Stimulated activated CD4-positive, alpha-beta T cell treated with anti-CD3 and anti-CD28 coated beads, TNF-alpha, amount 100 ng/mL, for 4 hours (primary cell): ENCODE data around the gene EIF4E1B.

Experiments
- DNase-seq, 3 experiments: peaks; one replicate each; pipeline ENCODE4 v3.0.0-alpha.2; 2020; ENCODE audit warnings: low read depth in 3 of 3

Gene EIF4E1B

GRCh38 chr5:176626876-176627236 lies 3.6 kb upstream of the EIF4E1B start:
- no peak for DNase-seq

DNA sequence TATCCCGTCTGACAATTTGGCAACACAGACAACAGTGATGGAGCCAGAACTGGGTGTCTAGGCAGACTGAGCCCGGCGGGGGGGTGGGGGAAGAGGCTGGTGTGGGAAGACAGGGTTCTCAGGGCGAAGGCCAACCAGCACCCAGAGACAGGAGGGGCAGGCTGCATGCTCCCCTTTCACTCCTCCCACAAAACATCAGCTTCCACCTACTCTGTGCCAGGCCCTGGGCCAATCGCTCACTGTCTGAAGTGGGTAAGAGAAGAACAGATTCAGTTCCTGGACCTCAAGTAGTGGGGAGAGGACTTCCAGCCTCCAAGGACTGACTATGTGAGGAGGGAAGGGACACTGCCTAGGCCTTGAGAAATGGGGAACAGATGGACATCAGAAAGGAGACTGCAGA lies 2.9 kb upstream of the EIF4E1B start:
- no peak for DNase-seq

DNA sequence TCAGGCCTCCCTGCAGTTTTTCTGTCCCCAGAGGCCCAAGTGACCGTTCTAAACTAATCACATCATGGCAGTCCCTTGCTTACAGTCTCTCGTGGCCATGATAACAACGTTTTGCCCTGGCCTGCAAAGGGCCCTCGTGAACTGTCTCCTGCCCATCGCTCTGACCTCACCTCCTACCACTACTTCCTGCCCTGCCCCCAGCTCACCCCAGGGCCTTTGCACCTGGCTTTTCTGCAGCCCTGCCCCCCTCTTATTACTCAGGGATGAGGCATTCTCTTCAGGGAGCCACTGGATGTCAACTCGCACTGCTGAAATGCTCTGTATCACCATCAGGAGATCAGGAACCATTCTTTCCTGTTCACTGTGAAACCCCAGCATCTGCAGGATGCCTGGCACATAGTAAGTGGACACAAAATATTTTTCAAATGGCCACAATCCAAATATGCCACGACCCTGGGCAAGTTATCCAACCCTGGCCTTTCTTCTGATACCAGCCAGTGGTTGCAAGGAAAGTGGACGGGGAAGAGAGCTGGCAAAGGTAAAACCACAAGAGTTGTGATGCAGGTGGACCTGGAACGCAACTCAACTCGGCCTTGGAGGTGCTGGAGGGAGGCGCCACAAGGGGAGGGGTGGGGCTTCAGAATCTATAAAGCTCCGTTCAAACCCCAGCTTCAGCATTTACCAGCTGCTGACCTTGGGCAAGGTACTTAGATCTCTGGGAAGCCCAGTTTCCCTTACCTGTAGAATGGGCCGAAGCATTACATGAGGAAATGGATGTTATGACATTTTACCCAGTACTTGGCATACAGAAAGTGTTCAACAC lies 1.9 kb upstream of the EIF4E1B start:
- DNase-seq = no peak

DNA sequence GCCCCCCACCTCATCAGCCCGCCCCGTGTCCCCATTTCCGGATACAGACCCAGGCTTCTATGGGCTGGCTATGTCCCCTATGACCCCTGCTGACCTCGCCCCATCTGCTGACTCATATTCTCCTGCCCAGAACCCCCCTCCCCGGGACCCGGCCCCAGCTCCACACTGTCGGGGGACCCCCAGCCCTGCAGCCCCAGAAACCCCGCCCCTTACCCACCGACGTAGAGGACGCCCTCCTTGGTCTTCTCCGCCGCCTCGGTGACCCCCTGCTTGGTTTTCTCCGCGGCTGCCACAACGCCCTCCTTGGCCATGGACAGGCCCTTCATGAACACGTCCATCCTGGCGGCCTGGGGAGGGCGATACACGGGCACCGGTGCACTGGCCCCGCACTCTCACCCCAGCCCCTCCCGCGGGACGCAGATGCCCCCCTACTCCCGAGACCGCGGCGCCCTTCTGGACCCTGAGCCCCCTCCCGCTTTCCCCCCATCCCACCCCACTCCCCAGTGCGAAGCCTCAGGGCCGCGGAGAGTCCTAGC lies 1.1 kb upstream of the EIF4E1B start:
- no peak for DNase-seq

DNA sequence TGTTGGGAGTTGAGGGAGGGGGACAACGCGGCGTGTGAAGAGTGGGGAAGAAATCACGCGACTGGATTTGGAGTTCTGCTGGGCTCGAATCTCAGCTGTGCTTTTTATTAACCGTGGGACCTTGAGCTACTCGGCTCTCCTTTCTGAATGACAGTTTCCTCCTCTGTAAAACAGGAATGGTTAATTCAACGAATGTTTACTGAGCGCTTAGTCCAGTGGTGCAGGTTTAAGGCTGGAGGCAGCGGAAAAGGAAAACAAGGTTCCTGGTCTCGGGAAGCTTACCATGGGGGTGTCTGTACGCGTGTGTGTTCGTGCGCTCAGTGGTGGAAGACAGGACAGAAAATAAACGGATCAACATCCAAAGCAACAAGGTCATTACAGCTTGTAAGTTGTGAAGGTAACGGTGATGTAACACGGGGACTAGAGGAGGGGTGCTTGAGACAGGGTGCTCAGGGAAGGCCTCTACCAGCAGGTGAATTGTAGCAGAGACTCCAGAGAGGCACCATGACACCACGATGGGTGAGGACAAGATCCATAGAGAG lies 277 bp downstream of the EIF4E1B start:
- DNase-seq = no peak

DNA sequence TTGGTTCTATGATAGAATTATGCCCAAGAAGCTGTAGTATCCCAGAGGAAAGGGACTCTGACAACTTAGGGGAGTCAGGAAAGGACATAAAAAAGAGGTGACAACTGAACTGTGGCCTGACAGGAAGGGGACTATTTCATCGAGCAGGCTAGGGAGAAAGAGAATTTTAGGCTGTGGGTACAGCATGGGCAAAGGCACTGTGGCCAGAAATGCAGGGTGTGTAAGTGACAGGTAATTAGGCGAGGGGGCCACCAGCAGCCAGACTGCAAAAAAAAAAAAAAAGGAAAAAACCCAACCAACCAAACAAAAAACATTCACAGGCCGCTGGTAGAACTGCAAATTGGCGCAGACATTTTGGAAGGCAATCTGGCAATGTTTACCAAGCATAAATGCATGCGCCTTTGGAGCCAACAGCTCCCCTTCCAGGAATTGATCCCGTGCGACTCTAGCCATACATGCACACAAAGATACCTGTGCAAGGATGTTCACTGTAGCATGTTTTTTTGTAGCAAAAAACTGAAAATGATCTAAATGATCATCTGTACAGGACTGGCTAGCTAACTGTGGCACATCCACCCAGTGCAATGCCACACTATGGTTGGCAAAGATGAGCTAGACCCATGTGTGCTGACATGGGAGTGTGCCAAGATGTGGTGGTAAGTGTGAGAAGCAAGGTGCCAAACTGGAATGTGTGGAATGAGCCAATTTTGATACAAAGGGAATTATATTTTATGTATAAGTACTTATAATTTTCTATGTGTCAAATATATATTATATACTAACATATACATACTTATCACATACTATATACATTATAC lies 1.1 kb downstream of the EIF4E1B start:
- DNase-seq = no peak

DNA sequence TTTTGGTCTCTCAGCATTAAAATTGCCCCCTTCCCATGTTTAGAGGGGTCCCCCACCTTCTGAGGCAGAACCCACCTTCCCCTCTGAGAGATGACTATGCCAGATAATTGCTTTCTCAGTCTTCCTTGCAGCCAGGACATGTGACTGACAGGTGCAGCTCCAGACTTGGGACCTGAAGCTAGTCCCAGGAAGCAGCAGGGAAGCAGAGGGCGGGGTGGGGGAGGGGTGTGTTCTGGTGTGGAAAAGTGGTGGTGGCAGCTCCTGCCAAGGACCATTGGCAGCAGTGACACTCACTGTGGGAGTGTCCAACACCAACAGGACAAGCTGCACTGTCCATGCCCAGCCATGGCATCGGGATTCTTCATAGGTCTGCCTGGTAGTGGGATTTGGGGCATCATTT lies 2.3 kb downstream of the EIF4E1B start:
- no peak for DNase-seq

DNA sequence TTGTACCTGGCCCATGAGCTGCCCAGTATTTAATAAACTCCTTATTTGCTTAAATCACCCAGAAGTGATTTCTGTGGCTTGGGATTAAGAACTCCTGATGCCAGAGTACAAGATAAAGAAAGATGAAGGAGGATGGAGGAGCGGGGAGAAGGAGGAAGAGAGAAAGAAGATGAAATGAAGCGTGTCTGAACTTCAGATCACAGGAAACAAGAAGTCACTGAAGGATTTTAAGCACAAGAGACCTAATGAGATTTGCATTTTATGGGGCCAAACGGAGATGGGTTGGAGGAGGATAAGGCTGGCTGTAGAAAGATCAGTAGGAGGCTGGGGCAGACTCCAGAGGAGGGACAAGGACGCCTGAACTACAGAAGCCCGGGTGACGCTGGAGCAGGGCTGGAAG lies 3.1 kb downstream of the EIF4E1B start:
- DNase-seq = no peak

- DNase-seq = no peak
These were observed 6.0 kb downstream of the EIF4E1B start for GRCh38 chr5:176636426-176636825.

DNA sequence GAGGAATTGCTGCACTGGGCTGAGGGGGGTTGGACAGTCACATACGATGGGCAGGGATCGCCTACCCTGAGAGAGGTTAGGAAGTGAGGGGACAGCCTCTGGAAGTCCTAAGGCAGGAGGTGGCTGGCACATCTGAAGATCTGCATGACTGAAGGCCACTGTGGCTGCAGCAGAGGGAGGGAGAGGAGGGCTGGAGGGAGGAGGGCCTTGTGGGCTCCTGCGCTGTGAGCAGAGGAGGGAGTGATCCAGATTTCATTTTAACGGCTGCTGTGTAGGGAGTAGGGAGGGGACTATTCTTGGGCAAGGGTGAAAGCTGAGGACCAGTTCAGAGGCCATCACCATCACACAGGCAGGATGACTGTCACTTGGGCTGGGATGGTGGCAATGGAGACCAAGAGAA lies 7.1 kb downstream of the EIF4E1B start:
- no peak for DNase-seq

DNA sequence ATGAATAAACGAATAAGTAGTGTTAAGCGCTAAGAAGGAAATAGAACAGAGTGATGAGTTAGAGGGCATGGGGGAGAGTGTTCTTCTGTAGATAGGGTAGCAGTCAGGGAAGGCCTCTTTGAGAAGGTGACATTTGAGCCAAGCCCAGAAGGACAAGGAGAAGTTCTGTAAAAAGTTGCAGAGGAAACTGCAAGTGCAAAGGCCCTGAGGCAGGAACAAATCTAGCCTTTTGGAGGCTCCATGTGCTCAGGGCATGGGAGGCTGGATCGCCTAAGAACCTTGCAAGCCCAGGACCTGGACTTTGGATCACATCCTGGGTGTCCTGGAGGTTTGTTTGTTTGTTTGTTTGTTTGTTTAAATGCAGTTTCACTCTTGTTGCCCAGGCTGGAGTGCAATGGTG lies 8.0 kb downstream of the EIF4E1B start:
- DNase-seq = no peak

DNA sequence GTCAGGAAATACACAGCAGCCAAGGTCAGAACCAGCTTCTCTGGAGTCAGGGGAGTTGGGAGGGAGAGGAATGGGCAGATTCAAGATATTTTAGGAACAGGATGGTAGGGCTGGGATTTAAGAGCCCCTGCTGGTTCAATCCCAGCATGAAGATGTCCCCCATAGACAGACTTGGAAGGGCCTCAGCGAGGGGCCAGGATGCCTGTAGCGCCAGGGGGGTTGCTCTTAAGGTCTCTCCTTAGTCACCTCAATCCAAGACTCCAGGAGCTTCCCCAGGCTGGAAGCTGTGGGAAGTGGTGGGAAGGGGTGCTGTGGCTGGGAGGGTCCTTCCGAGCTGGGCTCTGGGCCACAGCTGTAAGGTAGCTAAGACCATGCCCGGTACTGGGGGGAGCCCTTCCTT lies 8.7 kb downstream of the EIF4E1B start:
- no peak for DNase-seq

- no peak for DNase-seq
These were observed 9.5 kb downstream of the EIF4E1B start for GRCh38 chr5:176639981-176640380.

DNA sequence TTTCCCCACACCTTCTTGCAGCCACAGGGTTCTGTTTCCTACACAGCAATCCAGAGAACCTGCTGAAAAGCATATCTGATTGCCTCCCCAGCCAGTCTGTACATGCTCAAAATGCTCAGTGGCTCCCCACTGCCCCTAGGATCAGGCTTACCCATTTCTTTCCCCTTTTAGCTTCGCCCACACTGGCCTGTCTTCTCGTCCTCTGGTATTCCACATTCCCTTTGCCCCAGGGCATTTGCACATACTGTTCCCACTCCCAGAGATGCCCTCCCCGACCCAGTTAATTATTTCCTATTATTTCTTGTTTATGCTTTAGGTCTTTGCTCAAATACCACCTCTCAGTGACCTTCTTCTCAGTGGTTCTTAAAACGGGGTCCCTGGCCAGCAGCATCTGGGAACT lies 10.1 kb downstream of the EIF4E1B start:
- DNase-seq = no peak

DNA sequence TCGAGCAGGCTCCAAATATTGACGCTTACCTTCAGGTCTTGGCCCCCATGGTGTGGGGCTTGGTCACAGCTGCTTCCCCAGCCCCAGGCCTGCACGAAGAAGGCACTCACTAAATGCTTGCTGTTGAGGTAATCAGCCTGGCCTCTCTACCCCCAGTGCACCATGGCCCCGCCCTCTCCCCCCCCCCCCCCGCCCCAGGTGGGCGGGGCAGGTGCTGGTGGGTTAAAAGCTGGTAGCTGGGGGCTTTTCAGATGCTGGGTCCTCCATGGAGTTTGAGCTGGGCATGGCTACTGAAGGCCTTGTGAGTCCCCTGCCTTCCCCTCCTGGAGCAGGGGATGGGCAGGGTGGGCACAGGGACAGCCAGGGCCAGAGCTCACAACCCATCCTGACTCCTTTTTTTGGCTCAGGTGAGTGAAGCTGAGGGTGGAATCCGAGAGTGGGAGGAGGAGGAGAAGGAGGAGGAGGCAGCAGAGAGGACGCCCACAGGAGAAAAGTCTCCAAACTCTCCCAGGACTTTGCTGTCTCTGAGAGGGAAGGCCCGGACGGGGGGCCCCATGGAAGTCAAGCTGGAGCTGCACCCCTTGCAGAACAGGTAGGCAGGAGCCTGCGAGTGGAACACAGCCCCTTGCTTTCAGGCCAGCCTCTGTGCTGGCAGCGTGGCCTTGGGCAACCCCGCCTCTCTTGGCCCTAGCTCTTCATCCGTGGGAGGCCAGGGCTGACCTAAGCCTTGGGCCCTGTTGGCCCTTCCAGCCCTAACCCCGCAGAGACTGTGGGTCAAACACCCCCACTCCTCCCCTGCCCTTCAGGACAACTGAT lies 12.4 kb downstream of the EIF4E1B start:
- DNase-seq = no peak

DNA sequence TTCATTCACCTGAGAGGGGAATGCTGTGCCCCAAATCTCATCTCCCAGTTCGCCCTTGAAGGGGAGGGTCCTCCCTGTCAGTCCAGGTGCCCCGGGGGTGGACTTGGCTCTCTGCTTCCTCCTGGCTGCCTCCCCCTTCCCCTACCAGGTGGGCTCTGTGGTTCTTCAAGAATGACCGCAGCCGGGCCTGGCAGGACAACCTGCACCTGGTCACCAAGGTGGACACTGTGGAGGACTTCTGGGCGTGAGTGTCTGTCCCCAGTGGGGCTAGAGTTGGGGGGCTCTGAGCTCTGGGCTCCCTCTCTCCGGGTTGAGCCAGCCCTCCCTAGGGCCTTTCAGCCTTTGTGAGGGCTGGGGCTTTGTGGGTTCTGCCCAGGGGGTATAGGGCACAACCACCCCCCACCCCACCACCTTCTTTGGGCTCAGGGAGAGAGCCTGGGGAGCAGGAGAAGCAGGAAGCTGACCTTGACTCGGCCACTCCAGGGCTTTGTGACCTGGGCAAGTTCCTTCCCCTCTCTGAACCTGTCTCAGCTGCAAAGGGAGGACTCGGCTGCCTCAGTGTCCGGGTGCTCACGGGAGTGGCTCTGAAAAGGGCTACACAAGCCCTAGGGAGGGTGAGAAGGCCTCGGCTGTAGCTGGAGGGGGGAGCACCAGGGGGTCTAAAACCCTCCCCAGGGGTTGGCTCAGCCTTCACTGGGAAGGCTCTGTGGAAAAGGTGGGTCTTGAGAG lies 13.2 kb downstream of the EIF4E1B start:
- no peak for DNase-seq

DNA sequence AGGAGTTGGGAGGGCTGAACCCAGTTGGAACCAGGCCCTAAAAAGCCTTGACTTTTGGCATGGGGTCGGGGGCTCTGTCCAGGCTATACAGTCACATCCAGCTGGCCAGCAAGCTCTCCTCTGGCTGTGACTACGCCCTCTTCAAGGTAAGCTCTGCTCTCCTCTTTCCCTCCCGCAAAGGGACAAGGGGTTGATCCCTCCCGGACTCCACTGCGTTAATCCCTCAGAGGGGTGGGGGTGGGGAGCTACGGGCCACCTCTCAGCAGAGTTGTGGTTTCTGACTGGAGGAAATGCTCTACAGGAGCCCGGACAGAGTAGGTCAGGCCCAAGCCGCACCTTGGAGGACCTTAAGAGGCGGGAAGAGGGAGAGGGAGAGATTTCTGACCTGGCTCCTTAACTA lies 13.8 kb downstream of the EIF4E1B start:
- no peak for DNase-seq

- no peak for DNase-seq
These were observed 14.6 kb downstream of the EIF4E1B start for GRCh38 chr5:176644878-176645670.

DNA sequence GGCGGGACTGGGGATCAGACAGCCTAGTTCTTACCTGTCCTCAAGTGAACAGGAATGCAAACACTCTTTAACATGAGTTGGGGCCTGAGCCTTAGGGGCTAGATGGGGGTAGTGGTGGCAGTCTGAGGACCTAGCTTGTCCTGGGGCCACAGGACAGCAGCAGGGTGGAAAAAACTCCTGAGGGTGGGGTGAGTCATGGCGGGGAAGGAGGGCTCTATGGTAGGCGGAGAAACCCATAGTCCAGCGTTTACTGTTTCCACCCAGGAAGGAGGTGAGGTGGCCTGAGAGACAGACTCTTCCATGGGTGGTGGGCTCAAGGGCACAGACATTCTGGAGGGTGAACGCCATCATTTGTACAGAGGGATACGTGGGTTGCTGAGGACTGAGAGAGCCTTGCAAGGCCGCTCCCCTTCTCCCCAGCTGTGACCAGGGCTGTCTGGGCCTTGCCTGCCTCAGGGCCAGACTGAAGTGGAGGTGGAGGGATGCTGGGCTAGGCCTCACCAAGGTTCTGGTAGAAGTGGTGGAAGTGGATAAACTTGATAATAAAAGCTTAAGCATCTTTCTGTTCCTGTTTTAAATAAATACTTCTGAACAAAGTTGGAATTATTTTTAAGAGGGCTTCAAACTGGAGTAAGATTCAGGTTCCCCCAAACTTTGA lies 15.7 kb downstream of the EIF4E1B start:
- no peak for DNase-seq

- DNase-seq = no peak
These were observed 16.2 kb downstream of the EIF4E1B start for GRCh38 chr5:176646707-176647029.
